GM18858 (cell line): ENCODE results near the gene TADA2A.
"Not testable (repeated sequence)": the region's sequence is repeated elsewhere in the genome, so short reads cannot be mapped to it uniquely, and the experiment has no call there.

Experiments
- ATAC-seq: cut with Tn5 transposase; IDR thresholded peaks from one replicate; pipeline ENCODE4 v1.9.1; 2021; ENCODE audit not compliant: unreplicated experiment

TADA2A gene

DNA sequence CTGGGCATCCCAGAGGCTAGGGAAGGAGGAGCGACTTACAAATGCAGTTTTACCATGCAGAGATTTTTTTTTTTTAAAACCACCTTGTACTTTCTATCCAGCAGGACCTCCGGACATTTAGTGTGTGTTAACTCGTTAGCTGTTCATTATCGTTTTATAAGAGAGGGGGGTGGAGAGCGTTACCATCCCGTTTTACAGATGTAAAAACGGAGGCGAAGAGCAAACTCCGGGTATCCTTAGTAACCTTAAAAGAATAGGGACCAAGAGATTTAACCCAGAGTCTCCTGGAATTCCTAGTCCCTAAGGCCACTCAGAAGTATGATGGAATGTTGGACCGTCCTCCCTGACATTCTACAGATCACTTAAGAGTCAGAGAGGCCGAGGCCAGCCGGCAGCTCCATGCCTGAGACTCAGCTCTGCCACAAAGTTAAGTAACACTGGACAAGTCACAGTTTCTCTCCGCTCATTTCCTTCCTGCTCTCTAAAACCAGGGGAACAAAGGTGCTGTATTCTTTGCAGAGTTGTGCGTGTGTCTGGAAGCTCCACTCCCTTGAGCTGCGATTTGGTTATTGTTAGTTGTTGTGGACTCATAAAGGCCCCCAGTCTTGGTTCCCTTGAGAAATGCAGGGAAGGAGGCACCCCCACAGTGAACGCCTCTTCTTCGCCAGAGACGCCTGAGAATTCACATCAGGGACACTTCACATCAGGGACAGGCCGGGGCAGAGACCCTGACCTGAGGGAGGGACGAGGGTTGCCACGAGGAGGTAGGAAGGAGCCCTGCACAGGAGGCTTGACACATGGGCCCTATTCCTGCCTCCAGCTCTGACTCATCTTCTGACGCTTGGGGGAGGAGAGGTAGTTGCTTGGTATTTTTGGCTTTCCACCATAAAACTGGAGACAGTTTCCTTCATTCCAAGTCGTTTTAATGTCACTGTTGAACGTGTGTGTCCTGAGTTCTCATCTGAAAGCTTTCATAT lies 84.2 kb downstream of the TADA2A start:
- no peak for ATAC-seq

DNA sequence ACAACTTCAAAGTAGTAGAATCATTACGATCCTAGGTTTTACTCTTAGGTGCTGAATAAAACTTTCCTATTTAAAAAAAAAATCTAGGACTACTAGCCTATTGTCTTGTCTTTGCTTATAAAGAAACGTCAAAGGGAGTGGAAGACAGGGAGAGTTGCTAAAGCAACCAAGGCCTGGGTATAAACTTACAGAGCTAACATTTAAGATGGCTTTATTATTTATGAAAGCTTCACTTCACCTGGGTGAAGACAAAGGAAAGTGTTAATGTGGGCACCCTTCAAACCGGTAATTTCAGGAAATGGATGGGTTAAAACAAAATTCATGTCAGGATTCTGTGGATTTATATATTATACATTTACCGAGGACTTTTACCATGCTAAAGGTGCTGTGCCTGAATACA lies 85.5 kb downstream of the TADA2A start:
- ATAC-seq: no peak

DNA sequence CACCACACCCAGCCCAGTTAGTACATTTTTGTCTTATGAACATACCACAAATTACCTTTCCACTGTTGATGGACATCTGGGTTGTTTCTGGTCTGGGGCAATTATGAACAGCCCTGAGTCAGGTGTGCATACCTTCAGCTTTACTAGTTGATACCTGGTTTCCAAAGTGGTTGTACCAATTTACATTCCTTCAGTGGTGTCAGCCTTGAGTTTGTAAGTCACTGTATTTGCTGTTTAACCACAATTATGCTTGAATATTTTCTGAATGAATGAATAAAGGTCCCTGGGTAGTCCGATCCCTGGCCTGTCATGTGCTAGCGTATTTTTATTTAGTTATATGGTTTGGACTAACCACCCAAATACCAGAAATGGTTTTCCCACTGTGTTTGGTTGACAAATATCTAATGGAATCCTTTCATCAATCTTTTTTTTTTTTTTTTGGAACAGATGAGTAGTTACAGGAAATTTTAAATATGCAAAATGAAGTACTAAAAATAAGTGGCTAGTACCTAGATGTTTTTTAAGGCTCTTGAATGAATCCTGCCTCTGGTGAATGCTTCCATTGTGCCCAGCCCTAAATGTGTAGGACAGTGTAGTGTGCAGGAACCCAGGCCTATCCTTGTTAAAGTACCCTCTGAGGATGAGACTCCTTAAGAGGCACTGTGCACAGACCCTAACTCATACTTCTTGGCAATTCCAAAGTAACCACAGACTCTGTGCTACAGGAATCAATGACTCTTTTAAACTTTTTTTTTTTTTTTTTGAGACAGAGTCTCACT lies 86.8 kb downstream of the TADA2A start:
- no peak for ATAC-seq

DNA sequence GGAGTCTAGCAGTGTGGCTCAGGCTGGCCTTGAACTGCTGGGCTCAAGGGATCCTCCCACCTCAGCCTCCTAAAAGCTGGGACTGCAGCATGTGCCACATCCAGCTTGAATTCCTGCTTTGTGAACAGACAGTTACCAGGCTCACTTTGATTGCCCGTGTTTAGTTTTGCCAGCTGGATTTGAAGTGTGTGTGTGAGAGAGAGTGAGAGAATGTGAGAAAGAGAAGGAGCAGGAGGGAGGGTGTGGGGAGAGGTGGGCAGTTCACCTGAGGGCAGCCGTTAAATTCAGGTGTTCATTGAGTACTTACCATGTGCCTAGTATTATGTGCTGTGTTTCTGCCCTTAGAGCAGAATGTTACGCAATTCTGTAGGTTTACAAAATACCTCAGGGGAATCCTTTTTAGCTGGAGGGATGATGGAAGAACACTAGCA lies 87.7 kb downstream of the TADA2A start:
- no peak for ATAC-seq

DNA sequence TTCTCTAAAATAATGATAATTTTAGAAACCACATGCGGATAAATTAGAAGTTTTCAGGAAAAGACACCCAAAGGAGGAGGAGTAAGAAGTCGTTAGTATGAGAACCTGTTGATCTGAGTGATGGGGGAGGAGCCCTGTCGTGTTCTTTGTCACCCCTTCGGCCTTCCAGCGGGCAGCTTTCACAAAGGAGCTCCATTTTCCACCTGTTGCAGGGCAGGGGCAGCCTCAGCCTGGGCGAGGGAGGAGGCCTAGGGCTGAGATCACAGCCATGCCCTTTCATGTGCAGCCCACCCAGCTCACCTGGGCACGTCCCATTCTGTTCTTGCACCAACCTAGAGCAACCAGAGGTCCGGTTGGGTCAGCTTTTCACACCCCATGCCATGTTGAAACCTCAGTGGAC lies 88.3 kb downstream of the TADA2A start:
- no peak for ATAC-seq

DNA sequence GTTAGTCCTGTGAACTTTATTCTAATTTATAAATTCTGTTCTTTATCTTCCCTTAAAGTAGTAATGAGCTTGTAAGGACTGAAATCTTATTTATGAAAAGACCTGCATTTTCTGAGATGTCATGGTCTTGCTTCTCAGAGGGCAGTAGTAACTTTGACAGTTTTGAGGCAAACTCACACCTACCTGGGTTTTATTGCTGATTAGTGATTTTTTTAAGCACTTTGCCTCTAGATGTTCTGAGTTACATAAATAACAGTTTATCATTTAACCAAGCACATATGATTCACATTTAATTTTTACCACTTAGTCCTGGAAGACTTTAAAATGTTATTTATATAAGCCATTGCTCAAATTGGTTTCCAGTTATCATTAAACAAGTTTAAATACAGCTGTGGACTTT lies 93.7 kb downstream of the TADA2A start:
- no peak for ATAC-seq

DNA sequence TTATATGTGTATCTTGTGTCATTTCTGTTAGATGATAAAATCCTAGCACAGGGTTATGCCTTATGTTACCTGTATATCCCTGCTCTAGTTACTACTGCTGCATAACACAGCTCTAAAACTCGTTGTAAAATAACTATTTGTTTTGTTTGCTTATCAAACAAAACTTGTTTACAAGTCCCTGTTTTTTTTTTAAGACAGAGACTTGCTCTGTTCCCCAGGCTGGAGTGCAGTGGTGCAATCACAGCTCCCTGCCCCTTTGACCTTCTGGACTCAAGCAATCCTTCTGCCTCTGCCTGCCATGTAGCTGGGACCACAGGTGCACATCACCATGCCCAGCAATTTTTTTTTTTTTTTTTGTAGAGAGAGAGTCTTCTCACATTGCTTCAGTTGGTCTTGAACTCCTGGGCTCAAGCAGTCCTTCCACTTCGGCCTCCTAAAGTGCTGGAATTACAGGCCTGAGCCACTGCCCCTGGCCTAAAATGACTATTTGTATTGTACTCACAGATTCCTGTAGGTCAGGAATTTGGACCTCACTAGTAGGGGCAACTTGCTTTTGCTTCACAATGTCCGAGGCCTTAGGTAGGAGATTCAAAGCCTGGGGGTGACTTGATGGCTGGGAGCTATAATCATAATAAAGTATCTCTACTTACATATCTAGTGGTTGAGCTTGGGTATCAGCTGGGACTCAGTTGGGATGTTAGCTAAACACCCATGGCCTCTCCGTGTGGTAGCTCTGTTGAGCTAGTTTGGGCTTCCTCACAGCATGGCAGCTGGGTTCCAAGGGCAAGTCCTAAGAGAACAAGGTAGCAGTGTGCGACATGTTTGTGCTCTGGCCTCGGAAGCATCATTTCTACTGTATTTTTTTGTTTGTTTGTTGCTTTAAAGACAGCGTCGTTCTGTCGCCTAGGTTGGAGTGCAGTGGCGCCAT lies 95.6 kb downstream of the TADA2A start:
- ATAC-seq: no peak

DNA sequence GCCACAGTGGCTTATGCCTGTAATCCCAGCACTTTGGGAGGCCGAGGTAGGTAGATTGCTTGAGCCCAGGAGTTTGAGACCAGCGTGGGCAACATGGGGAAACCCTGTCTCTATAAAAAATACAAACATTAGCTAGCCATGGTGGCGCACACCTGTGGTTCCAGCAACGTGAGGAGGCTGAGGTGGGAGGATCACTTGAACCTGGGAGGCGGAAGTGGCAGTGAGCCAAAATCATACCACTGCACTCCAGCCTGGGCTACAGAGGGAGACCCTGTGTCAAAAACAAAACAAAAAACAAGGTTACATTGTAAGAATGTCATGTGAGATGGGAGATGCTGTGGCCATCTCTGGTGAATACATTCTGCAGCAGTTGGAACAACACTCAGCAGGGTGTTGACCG lies 96.5 kb downstream of the TADA2A start:
- no peak for ATAC-seq

DNA sequence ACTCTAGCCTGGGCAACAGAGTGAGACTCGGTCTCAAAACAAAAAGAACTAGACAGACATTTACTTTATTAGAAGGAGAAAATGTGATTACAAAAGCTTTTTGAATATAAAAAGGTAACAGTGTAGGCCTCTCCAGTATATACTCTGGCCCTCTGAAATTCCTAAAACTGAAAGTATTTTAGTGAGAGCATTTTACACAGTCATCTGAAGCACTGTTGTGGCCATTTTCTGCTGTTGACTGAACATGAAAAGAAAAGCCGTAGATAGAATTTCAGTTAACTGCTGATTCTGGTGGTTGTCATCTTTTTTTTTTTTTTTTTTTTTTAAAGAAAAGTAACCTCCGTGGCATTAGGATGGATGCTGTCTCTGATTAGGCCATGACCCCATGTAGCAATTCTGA lies 98.6 kb downstream of the TADA2A start:
- no peak for ATAC-seq

DNA sequence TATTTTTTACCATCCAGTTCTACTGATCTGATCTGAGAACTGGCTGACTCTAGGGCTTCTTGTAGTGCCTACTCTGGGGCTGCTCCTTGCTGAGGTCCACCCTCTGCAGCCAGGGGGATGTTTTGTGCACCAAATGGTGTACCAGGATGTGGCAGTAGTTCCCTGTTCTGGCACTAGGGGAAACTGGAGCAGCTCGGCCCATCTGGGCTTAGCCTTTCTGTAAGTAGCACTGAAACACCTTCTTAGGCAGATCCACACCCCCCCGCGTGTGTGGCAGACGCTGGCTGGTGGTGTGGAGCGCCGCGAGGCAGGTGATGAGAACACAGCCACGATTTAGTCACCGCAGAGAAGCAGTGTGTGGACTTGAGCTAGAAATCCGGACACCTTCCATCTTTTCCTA lies 100.0 kb downstream of the TADA2A start:
- no peak for ATAC-seq

DNA sequence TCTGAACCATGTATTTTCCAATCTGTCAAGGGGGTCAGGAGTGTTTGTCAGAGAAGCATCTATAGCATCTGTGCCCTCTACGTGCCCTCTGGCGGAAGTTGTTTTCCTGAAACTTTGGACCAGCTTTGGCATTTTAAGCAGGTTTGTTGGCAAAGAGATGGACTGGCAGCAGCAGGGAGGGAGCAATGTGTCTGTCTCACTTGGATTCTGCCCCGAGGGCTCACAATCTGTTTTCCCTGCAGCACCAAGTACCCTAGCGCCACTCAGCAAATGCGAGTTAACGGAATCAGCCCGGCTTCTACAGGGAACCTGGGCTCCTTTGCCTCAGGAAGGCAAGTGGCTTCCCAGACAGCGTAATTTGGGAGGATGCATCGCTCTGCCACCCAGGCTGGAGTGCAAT lies 100.4 kb downstream of the TADA2A start:
- ATAC-seq: no peak

DNA sequence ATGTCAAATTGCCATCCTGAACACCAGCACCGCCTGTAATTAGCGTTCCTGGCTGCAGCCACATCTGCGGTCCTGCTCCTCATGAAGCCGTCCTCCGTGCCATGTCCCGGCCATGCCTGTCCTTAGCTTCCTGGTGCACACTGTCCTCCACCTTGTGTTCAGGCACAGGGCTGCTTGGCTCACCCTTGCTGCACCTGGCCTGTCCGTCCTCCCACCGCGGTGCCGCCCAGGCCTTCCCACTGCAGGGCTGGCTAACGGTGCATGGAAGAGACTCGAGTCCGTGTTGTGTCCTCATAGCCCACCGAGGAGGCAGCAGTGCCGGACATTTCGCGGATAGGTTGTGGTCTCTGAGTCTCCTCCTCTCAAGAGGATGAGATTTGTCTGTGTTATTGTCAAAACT lies 103.4 kb downstream of the TADA2A start:
- ATAC-seq: no peak

DNA sequence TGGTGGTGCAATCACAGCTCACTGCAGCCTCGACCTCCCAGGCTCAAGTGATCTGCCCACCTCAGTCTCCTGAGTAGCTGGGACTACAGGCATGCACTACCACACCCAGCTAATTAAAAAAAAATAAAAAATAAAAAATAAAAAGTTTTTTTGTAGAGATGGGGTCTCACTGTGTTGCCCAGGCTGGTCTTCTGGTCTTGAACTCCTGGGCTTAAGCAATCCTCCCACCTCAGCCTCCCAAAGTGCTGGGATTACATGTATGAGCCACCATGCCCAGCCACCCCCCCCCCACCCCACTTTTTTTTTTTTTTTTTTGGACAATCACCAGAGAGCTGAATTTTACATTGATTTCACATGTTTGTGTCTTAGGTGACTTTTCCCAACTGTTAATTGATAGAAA lies 105.0 kb downstream of the TADA2A start:
- ATAC-seq: not testable (repeated sequence)

DNA sequence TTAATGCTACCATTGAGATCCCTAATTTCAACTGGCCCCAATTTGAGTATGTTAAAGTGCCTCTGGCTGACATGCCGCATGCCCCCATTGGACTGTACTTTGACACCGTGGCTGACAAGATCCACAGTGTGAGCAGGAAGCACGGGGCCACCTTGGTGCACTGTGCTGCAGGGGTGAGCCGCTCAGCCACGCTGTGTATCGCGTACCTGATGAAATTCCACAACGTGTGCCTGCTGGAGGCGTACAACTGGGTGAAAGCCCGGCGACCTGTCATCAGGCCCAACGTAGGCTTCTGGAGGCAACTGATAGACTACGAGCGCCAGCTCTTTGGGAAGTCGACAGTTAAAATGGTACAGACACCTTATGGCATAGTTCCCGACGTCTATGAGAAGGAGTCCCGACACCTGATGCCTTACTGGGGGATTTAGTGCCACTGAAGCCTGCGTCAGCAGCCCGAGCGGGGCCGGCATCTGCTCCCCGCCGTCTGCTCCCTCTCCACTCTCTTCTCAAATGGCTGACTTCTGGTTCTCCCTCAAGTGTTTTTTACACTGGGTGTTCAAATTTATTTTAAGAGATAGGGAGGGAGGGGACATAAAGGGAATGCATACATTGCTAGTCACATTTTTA lies 105.9 kb downstream of the TADA2A start:
- no peak for ATAC-seq

DNA sequence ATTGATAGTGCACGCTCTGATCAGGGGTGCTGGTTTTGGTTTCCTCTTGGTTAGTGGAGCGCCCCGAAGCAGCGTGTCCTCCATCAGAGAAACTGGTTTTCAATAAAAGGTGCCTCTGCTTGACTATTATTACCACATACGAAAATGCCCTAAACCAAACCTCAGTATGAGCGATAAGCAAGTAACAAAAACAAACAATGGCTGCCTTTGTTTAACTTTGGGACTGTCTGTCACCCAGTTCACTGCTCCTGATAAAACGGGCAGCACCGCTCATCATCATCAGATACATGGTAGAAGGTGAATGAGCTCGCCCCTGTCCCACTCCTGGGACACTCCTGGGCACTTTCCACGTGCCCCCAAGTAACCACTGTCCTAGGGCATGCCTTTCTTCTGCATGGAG lies 107.0 kb downstream of the TADA2A start:
- no peak for ATAC-seq

DNA sequence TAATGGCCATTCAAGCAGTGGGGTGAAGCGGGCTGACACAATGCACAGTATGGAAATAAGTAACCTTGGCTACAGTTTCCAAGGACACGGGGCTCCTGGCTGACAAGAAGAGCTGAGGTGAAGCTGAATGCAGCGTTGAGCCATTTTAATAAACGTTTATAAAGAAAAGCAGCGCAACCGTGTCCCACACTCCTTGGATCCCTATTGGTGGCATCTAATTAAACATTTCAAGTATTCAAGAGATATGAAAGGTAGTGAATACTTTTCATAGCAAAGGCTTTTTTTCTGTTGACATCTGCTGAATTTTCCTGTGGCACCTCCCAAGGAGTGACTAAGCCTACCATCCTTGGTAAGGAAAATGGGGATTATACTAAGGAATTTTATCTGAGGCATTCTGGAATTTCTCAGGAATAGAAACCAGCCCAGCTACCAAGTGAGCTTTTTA lies 109.5 kb downstream of the TADA2A start:
- ATAC-seq: no peak

DNA sequence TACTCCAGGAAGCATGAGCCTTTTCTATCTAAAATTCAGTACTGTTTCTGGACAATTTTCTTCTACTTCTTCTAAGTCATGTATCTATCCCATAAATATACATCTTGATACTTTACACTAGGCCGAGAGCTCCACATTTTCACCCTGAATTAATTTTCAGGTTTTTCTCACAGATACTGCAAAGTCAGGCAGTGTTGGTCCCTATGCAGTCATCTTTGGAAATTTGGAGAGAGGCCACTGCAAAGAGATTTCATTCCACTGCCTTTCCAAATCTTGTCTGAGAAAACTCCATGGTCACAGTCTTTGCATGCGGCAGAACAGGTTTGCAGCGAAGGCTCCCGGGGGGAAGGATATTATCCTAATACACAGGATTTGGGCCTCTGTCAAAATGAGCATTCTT lies 111.2 kb downstream of the TADA2A start:
- ATAC-seq: no peak

DNA sequence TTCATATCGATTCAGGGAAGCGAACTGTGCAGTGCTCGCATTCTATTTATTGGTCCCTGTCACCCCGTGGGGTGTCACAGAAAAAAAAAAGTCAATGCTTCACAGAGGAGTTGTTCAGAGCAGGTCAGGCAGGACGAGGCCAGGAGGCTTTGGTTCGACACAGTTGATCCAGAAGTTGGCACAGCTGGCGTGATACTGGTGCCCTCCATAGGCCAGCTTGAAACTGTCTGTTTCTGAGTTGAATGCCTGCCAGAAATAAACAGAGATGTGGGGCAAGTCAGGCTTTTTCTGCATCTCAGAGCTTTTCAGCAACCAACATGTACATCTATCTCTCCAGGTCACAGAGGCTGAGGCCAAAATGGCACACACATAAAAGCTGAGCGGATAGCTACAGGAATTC lies 112.1 kb downstream of the TADA2A start:
- no peak for ATAC-seq

DNA sequence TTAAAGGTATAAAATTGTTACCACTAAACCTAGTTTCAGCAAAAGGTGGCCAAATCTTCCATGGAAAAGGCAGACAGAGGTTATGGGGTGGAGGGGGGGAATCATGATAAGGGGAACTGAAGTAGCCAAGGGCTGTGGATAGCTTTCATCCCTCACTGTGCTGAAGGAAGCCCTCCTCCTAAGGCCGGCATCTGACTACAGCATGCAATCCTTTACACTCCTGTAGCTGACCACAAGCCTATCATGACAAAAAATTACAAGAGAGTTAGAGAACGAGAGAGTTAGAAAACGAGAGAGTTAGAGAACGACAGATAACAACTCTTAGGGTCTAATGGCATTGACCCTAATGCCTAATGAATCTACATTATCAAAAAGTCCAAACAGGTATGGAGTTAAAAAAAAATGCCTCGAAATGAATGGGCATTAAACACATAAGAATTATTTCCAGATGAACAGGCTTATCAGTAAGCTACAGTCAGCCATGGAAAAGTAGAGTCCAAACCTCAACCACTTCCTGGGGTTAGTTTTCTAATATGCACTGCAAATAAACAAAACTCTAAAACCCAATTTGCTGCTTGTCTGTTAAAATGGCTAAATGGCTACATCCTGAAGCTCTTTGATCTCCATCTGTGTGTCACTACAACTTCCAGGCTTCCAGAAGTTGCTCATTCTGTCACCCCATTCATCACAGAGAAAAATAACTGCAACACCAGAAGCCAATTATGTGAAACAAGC lies 112.7 kb downstream of the TADA2A start:
- no peak for ATAC-seq

DNA sequence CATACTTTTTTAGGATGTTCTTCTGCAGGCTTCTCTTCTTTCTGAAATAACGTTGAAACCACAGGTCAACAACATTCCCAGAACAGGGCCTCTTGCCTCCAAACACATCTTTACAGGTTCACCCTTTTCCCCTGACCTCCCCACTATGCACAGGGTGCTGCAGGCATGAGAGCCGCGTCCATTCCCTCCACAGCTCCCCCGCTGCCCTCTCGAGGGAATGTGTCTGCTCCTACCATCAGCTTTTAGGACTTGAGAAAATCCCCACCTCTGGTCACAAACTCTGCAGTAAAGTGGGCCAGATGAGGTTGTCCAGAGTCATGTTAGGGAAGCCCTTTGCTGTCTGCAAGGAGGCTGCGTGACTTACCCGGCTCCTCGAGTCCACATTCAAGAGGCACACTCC lies 113.5 kb downstream of the TADA2A start:
- no peak for ATAC-seq
